Fibroblast of the aortic adventitia (primary cell): ENCODE data around the gene AUTS2. TPM values are rescaled to one million over a fixed set of nuclear protein-coding genes. Genes with fewer than 3 reads are reported as not detected.

Source experiments
- DNase-seq: peaks from one replicate; pipeline ENCODE4 v3.0.0-alpha.2; 2010; ENCODE audit warnings: low read depth
- H3K4me3 ChIP-seq: 2 replicates; pipeline ENCODE4 v1.5.1; 2011; ENCODE audit warnings: low read depth, mild to moderate bottlenecking, control low read depth, low read length, moderate library complexity
- CTCF ChIP-seq: IDR thresholded peaks from 2 replicates; pipeline ENCODE4 v1.5.1; 2011; ENCODE audit warnings: mild to moderate bottlenecking, low read length, control low read depth, inconsistent platforms; ENCODE audit not compliant: insufficient read depth
- total RNA-seq: library from RNA; depleted of rRNA; stranded (reverse); fragments of >200 nt; gene quantifications from 2 replicates; pipeline ENCODE4 v1.2.3, GENCODE V29; 2012; ENCODE audit warnings: low replicate concordance

The AUTS2 gene
- total RNA-seq, 1 donor: 10.7 TPM

- no peak for DNase-seq
- TF ChIP-seq CTCF: no peak
- no peak overlapping the region for H3K4me3 ChIP-seq
Measured at GRCh38 chr7:69605070-69605469, 6.8 kb downstream of the AUTS2 start.

GRCh38 chr7:69605546-69605945 lies 7.3 kb downstream of the AUTS2 start:
- no peak overlapping the region for H3K4me3 ChIP-seq
- DNase-seq: no peak
- TF ChIP-seq CTCF: no peak

GRCh38 chr7:69608049-69608448 lies 9.8 kb downstream of the AUTS2 start:
- TF ChIP-seq CTCF: no peak
- no peak overlapping the region for H3K4me3 ChIP-seq
- no peak for DNase-seq

DNA sequence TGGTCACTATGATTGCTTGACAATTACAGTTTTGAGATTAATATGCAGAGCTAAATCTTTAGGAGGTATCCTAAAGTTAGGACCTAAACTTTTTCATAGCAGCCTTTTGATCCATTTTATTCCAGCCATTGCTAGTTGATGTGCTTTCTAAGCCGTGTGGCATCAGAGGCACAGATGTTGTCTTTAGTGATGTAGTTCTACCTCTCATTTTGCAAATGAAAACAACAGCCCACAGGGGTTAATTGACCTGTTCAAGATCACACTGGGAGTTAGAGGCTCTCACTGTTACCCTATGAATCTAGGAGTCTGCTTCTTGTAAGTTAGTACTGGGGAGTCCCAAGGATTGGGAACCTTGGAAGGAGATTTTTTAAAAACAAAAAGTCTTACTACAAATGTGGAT lies 10.6 kb downstream of the AUTS2 start:
- DNase-seq: no peak
- no peak for TF ChIP-seq CTCF
- H3K4me3 ChIP-seq: no peak overlapping the region

DNA sequence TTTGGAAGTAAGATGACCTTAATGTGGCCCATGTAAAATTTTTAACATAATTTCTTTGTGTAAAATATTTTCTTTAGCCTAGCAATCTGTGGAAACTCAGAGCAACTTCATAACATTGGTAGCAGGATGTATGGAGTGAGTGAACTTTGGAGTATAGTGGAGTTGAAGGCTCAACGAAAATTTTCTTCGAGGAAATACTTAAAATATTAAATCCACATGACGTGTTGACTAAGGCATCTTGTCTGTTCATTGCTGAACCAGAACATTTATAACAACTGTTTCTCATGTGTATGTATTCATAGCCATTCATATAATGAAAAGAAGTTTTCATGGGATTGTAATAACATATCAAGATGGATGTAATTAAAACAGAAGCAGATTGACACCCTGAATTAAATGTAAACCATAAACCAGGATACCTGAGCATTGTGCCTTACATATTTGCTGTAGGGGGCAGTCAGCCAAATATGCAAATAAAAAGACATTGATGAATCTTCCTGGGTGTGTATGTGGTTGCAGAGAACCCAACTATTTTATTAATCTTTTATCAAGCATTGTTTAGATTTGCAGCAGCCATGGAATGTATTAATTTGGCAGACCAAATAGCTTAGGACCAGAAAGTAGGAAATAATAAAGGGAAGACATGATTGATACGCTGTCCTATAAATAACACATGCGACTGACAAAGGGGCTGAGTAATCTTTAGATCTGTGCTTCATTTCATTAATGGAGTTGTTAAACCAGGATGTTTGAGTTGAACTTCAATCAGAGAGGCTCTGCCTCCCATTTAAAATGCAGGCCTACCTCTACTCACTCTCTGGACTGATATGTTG lies 11.5 kb downstream of the AUTS2 start:
- TF ChIP-seq CTCF: no peak
- no peak for DNase-seq
- H3K4me3 ChIP-seq: no peak overlapping the region

GRCh38 chr7:69610374-69611084 lies 12.3 kb downstream of the AUTS2 start:
- no peak overlapping the region for H3K4me3 ChIP-seq
- no peak for DNase-seq
- no peak for TF ChIP-seq CTCF
